Left forelimb (tissue), 1 donor: ENCODE measurements around the gene MBD3L2.
"Not testable (repeated sequence)": the region's sequence is repeated elsewhere in the genome, so short reads cannot be mapped to it uniquely, and the experiment has no call there.

Experiments used
- DNase-seq: peaks from one replicate; pipeline ENCODE4 v3.0.0-alpha.2; 2018; ENCODE audit warnings: low spot score

Gene MBD3L2

GRCh38 chr19:7049021-7049420 lies at the start of gene MBD3L2:
Gene MBD3L2 (plus strand): TSS chr19:7049321. CDS start chr19:7049374, 53 bp downstream.
- DNase-seq, result not testable (repeated sequence)

DNA sequence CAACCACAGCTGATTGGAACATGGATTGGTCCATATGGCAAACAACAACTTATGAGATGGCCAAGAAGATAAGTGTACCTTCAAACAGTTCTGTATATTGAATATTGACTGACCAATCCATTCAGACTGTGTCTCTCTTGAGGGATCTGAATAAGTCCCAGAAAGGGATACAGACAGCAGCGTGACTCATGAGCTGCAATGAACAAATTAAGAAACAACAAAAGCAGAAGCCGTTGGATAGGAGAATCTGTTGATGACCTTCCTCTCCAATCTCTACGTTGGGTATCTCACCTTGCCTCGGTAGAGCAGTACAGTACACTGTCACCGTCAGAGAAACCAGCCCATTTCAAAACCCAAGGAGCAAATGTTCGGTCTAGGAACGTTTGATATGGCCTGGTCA lies 49.2 kb upstream of the MBD3L2 start:
- no peak for DNase-seq

DNA sequence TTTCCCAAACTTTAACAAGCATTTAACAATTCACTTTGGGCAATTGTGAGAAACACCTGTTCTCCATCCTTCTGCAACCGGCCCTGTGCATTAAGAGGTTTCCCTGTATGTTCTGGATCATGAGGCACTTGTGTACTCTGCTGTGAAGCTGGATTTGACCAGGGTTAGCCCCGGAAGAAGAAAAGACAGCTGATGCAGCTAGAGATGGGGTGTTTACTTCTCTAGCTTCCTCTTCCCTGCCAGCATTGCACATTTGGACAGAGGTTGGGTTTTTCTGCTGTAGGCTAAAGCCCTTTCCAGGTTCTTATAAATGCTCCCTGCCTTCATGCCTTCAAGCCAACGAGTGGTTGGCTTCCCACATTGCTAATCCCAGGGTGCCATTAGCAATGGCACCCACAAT lies 48.8 kb upstream of the MBD3L2 start:
- DNase-seq, result no peak

DNA sequence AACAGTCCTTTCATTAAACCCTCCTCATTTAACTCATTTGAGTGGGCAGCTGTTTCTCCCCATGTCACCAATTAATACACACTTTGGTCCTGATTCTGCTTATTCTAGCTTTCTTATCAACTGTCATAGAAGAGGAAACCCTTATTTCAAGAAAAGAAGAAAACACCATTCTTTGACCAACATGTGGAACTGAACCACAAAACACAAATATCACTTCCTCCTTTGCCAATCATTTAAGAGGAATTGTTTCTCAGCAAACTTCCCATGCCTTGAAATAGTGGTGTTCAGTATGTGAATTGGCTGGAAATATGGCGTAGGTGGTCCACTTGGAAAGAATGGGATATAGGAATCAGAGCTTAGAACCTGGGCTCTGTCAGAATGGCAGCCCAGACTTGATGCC lies 48.3 kb upstream of the MBD3L2 start:
- no peak for DNase-seq

DNA sequence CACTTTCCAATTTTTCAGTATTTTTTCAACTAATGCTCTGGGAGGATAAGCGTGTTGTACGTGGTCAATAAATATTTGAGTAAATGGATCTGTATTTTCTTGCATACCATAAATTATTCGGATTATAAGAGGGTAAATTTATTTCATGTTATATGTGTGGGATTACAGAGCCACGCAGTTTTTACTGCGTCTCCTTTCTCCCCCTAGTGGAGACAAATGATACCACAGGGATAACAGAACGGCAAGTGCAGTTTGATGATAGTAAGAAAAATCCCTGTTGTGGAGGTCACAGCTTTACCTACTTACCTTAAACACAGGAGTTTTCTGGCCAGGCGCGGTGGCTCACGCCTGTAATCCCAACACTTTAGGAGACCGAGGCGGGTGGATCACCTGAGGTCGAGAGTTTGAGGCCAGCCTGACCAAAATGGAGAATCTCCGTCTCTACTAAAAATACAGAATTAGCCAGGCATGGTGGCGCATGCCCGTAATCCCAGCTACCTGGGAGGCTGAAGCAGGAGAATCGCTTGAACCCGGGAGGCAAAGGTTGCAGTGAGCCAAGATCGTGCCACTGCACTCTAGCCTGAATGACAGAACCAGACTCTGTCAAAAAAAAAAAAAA lies 44.7 kb upstream of the MBD3L2 start:
- no peak for DNase-seq

GRCh38 chr19:7006135-7006704 lies 42.9 kb upstream of the MBD3L2 start:
- DNase-seq, result no peak

- no peak for DNase-seq
These were observed 41.3 kb upstream of the MBD3L2 start for GRCh38 chr19:7007859-7008258.

- no peak for DNase-seq
These were observed 38.2 kb upstream of the MBD3L2 start for GRCh38 chr19:7010722-7011593.

DNA sequence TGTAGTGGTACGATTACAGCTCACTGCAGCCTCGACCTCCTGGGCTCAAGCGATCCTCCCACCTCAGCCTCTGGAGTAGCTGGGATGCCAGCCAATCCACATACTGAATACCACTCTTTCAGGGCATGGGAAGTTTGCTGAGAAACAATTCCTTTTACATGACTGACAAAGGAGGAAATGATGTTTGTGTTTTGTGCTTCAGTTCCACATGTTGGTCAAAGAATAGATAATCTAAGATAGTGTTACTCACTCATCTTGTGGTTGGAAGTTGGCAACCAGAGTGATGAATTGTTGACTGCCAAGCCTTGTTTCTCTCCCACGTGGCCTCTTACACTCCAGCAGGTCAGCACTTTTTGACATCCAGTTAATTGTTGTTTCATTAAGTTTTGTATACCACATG lies 35.4 kb upstream of the MBD3L2 start:
- DNase-seq, result no peak

- DNase-seq, result no peak
These were observed 30.3 kb upstream of the MBD3L2 start for GRCh38 chr19:7018828-7019227.

DNA sequence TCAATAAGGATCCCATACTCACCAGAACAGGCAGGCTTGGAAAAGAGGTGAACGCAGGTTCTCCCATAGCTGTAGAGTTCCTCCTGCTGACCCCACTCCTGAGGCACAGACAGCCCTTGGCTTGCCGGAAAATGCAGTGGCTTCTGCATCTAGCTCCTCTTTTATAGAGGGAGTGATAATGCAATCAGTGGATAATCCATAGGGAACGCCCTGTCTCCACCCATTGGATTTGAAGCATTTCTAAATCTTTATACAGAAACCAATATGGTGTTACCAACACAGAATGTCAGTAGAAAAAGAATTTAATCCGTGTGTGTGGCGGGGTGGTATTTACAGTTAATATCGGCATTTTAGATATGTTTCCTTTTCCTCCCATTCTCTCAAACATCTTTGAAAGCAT lies 27.8 kb upstream of the MBD3L2 start, which contains the start of gene MBD3L2B:
Gene MBD3L2B (minus strand): TSS at position 101 of the 400 bp plus-strand sequence. CDS start 34 bp downstream, at position 67.
- not testable (repeated sequence) for DNase-seq

- DNase-seq, result not testable (repeated sequence)
These were observed 20.3 kb upstream of the MBD3L2 start for GRCh38 chr19:7028790-7029189.

- not testable (repeated sequence) for DNase-seq
These were observed 18.8 kb upstream of the MBD3L2 start, which contains the start of gene MBD3L5 for GRCh38 chr19:7030278-7030677. Gene MBD3L5 (plus strand): TSS chr19:7030578. CDS start chr19:7030612, 34 bp downstream.

DNA sequence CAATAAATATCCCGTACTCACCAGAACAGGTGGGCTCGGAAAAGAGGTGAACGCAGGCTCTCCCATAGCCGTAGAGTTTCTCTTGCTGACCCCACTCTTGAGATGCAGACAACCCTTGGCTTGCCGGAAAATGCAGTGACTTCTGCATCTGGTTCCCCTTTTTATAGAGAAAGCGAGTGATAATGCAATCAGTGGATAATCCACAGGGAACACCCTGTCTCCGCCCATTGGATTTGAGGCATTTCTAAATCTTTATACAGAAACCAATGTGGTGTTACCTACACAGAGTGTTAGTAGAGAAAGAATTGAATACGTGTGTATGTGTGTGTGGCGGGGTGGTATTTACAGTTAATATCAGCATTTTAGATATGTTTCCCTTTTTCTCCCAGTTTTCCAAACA lies 9.0 kb upstream of the MBD3L2 start, which contains the start of gene MBD3L4:
Gene MBD3L4 (minus strand): TSS at position 101 of the 400 bp plus-strand sequence. CDS start 35 bp downstream, at position 66.
- DNase-seq, result not testable (repeated sequence)

DNA sequence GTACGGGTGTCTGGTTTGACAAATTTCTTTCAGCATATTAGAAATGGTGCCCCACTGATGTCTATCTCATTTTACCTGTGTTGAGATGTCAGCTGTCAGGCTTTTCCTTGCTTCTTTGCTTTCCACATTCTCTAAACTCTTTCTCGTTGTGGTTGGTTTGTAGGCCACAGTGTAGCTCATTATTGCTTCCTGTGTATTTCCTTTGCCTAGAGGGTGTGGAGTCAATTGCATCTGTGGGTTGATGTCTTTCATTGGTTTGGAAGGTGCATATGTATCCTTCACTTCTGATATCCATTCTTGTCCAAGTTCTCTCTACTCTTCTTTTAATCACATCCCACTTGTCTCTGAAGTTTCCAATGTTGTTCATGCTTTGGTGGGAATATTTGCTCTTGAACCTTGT lies 7.6 kb upstream of the MBD3L2 start:
- DNase-seq, result not testable (repeated sequence)

DNA sequence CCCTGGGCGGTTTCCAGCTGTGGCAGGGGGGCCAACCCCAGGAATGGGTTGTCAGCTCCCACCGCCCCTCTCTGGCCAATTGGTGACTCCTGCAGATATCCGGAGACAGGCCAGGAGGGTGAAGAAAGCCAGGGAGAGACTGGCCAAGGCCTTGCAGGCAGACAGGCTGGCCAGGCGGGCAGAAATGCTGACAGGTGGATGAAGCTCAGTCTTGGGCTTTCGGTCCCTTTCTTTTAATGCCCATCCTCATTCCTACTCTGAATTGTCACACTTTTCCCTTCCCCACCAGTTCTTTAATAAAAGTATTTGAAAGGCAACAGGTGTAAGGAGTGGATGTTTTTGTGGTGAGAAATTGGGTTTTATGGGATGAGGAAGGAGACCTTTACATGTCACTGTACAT lies 2.3 kb downstream of the MBD3L2 start:
- DNase-seq, result not testable (repeated sequence)

- not testable (repeated sequence) for DNase-seq
These were observed 3.8 kb downstream of the MBD3L2 start for GRCh38 chr19:7052896-7053295.

- not testable (repeated sequence) for DNase-seq
These were observed 5.7 kb downstream of the MBD3L2 start for GRCh38 chr19:7054635-7055368.

DNA sequence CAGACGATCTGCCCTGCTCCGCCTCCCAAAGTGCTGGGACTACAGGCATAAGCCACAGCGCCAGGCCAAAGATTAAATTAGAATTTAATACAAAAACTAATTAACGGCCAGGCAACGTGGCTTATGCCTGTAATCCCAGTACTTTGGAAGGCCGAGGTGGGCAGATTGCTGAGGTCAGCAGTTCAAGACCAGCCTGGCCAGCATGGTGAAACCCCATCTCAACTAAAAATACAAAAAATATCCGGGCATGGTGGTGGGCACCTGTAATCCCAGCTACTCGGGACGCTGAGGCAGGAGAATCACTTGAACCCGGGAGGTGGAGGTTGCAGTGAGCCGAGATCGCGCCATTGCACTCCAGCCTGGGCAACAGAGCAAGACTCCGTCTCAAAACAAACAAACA lies 6.6 kb downstream of the MBD3L2 start:
- not testable (repeated sequence) for DNase-seq

- DNase-seq, result not testable (repeated sequence)
These were observed 7.2 kb downstream of the MBD3L2 start for GRCh38 chr19:7056371-7056770.

- not testable (repeated sequence) for DNase-seq
These were observed 9.5 kb downstream of the MBD3L2 start, which contains the start of gene MBD3L3 for GRCh38 chr19:7058576-7058975. Gene MBD3L3 (minus strand): TSS chr19:7058676. CDS start chr19:7058605, 71 bp downstream.

DNA sequence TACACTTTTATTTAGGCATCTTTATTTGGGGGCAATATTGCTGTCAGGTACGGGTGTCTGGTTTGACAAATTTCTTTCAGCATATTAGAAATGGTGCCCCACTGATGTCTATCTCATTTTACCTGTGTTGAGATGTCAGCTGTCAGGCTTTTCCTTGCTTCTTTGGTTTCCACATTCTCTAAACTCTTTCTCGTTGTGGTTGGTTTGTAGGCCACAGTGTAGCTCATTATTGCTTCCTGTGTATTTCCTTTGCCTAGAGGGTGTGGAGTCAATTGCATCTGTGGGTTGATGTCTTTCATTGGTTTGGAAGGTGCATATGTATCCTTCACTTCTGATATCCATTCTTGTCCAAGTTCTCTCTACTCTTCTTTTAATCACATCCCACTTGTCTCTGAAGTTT lies 10.9 kb downstream of the MBD3L2 start:
- not testable (repeated sequence) for DNase-seq
